HG03175 (cell line): Measurements from ENCODE around the gene POU2F1.

Experiments
- ATAC-seq: cut with Tn5 transposase; IDR thresholded peaks from one replicate; pipeline ENCODE4 v1.9.1; 2021; ENCODE audit warnings: mild to moderate bottlenecking, moderate library complexity; ENCODE audit not compliant: unreplicated experiment

The POU2F1 gene

DNA sequence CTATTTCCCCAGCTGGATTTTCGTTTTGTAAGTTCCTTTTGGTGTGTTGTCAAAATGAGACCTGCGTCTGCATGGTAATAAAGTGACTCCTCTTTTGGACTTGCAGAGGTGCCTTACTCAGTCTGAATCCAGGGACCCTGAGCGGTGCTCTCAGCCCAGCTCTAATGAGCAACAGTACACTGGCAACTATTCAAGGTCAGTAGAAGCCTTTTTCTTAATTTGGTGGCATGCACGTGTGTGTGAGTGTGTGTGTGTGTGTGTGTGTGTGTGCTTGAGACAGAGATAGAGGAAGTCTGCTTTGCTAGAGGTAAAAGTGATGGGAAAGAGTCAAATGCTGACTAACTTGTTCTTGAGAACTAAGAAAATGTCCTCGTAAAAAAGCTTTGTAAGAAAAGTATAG lies 192.2 kb downstream of the POU2F1 start:
- ATAC-seq: no peak

GRCh38 chr1:167413328-167413727 lies 192.6 kb downstream of the POU2F1 start:
- no peak for ATAC-seq

DNA sequence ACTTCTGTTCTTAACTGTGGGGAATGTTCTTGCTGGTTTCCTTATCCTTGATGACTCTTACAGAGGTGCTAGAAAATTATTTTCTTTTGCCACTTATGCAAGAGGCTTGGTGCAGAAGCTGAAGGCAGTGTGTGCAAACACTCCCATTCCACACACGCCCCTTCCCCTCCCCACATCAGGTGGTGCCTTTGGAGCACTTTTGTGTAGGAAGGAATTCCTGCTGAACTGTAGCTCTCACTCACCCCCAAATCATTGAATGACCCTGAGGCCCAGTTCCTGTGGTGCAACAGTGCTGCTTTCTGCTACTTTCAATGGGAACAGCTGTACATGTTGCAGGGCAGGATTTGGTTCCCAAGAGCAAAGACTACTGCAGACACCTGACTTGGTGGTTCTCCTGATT lies 195.8 kb downstream of the POU2F1 start:
- no peak for ATAC-seq

- no peak for ATAC-seq
Observed at GRCh38 chr1:167418391-167418790, 197.7 kb downstream of the POU2F1 start.

DNA sequence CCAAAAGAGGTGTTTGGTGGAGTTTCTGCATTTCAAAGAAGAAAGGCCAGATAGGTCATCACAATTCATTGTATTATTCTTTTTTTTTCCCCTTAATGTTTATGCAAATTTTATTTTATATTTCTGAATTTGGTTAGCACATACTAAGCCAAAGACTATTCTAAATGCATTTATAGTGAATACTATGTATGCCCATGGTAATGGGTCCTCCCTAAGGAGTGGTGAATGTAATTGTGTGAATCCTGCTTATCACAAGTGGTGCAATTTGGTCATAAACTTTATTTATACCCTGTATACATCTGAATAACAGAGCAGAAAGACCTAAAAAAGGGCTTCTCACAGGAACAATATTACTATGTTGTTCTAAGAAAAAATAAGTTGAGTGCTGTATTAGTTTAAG lies 198.6 kb downstream of the POU2F1 start:
- ATAC-seq: no peak

DNA sequence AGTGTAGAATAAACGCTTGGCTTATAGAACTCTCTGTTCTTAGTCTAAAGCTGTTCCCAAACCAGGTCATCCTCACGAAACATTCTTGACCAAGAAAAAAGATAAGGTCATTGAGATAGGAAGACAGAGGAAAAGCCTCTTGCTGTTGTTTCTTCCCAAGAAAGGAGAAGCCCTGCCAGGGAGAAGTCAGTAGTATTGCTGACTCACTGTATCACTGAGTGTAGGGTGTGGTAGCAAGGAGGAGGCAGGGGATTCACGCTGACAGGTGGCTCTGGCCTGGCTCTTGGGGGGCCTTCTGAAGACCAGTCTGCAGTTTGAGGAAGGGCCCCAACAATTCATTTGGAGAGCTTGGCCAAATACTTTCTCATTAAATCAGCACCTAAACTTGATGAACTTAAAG lies 199.8 kb downstream of the POU2F1 start:
- ATAC-seq: no peak

GRCh38 chr1:167423684-167424619 lies 203.3 kb downstream of the POU2F1 start:
- ATAC-seq: no peak

GRCh38 chr1:167425482-167425881 lies 204.8 kb downstream of the POU2F1 start:
- ATAC-seq: no peak

DNA sequence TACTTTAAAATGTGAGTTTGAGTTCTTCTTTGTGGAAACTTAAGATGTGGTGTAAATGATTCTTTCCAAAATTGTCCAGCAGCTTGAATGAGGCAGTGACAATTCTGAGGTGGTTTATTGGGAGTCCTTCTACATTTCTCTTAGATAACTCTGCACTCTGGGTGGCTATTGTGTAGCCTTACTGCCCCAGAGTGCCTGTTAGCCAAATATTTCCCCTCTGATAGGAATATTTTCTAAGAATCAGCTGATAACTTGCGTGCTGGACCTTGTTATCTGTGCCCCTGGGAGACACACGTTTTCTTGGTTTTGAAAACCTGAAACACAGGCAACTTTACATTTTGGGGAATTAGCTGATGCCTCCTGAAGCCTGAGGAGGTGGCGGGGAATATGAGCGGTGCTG lies 206.0 kb downstream of the POU2F1 start:
- no peak for ATAC-seq

GRCh38 chr1:167427848-167428247 lies 207.2 kb downstream of the POU2F1 start:
- no peak for ATAC-seq

DNA sequence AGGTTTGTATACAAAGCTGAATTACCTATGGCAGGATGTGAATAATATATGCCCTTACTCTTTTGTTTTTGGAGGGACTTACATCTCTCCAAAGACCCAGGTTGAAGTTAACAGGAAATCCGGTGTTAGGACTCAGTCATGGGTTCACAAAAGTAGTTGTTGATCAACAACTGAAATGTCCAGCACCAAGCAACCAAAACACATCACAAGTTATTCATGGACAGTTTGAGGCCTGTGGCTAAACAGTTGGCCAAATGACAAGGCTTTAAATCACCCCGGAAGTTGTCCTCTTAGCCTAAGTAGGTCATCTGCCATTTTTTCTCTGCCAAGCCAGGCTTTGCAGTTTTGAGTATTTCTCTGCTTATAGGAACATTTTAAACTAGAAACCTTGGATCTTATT lies 207.7 kb downstream of the POU2F1 start:
- ATAC-seq: no peak

DNA sequence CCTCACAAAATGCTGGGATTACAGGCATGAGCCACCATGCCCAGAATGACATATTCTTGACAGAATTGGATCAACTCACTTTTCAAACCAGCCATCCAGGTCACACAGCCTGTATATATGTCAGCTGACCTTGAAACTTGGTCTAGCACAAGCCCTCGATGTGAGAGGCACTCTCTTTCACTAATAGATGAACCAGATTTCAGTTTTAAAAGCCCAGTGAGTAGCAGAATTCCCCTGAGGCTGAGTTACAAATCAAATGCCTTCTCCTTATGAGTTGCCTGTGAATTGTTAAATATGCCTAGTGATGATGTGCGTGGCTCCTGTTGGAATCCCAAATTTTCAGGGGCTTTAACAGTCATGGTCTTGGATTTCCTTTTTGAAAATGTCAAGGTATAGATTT lies 208.9 kb downstream of the POU2F1 start:
- ATAC-seq: peak; percentile 42

DNA sequence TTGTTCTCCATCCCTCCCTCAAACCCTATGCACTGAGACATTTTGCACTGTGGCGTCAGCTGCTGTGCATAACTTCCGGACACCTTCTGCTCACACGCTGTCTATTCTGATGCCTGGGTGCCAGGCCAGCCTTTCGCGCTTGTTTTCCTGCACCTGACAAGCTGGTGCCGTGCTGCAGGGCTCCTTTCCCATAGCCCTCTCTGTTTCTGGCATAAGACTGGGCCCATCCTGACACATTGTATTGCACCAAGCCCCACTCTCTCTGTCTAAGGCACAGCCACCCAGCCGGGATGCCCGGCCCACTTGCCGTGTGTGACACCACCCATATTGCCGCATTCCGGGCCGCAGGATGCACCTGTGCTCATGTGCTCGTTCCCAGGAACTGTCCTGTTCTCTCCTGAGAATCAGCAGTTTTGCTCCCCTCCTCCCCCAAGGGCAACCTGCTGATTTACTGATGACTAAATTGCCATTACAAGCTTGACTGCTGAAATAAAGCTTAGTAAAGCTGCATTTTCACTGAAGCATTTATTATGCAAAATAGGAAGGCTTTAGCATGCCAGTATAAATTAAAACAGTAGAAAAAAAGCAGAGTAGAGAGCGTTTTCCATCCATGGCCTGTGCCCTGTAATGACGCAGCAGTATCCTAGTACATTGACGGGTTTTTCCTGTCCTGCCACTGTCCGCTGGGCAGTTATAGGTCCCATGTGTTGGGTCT lies 209.6 kb downstream of the POU2F1 start:
- ATAC-seq: peak; percentile 57

DNA sequence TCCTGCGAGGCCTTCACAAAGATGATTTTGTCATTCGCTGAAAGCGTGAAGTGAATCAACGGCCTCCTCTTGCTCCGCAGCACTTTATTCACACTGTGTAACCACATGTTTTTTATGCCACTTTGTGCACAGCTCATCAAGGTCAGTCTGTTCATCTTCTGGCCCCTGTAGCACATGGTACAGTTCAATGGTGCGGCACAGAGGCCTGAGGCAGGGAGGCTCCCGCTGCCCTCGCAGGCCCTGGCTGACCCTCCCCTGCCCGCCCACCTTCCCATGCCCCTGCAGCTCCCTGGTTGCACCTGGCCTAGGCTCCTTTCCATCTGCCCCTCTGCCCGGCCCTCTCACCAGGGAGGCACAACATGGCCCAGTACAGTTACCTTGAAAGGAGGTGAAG lies 210.2 kb downstream of the POU2F1 start:
- ATAC-seq: no peak

GRCh38 chr1:167431261-167431908 lies 210.7 kb downstream of the POU2F1 start:
- no peak for ATAC-seq

- ATAC-seq: no peak
Observed at GRCh38 chr1:167431909-167432650, 211.4 kb downstream of the POU2F1 start.

GRCh38 chr1:167432780-167433179 lies 212.1 kb downstream of the POU2F1 start:
- no peak for ATAC-seq

- no peak for ATAC-seq
Observed at GRCh38 chr1:167433884-167434283, 213.2 kb downstream of the POU2F1 start.

GRCh38 chr1:167434306-167434705 lies 213.6 kb downstream of the POU2F1 start:
- ATAC-seq: no peak

GRCh38 chr1:167435484-167435883 lies 214.8 kb downstream of the POU2F1 start:
- ATAC-seq: no peak
